ENCODE data around the gene P2RX7.
"Not testable (repeated sequence)": the region's sequence is repeated elsewhere in the genome, so short reads cannot be mapped to it uniquely, and the experiment has no call there.

P2RX7 gene

GRCh38 chr12:121218588-121219352 is 86.1 kb downstream of the P2RX7 start:
- no peak for DNase-seq (ENCODE audit: low read depth)
- H3K4me3 ChIP-seq (ENCODE audit: low read depth, low read length): no peak overlapping the region

- H3K4me3 ChIP-seq (ENCODE audit: low read depth, low read length): no peak overlapping the region
- no peak for DNase-seq (ENCODE audit: low read depth)
Observed at GRCh38 chr12:121219353-121219986, 86.8 kb downstream of the P2RX7 start.

- no peak for DNase-seq (ENCODE audit: low read depth)
- H3K4me3 ChIP-seq (ENCODE audit: low read depth, low read length): no peak overlapping the region
Observed at GRCh38 chr12:121222847-121223246, 90.2 kb downstream of the P2RX7 start.

DNA sequence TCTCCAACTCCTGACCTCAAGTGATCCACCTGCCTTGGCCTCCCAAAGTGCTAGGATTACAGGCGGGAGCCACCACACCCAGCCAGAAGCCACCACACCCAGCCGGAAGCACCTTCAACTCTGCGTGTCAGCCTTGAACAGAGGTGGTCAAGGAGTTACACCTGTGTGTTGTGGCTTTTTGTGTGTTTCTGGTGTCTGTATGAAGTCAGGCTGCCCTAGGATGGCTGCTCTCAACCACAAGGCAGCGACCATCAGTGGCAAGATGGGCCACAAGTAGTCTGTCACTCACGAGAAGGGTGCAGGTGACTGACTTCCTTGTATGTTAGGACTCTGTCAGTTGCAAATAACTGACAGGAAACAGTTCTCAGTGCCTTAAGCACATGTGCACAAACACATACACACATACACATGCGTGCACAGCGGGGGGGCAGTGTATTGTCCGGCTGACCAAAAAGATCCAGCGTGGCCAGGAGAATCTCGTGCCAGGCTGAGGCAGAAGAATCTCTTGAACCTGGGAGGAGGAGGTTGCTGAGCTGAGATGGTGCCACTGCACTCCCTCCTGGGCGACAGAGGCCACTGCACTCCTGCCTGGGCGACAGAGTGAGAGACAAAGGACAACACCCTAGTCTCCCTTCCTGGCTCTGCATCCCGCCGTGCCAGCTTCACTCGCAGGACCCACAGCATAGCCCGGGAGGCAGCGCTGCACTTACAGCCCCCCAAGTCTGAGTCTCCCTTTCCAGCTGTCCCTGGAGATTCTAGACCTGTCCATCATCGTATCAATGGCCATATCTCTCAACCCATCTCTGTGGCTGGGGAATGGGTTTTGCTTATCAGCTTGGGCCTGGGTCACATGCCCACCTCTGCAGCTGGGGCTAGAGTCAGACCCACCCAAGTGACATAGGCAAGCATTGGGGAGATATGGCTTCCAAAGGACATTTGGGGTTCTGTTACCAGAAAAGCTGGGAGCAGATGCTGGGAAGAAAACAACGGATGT is 90.9 kb downstream of the P2RX7 start:
- H3K4me3 ChIP-seq (ENCODE audit: low read depth, low read length): no peak overlapping the region
- DNase-seq (ENCODE audit: low read depth): no peak

DNA sequence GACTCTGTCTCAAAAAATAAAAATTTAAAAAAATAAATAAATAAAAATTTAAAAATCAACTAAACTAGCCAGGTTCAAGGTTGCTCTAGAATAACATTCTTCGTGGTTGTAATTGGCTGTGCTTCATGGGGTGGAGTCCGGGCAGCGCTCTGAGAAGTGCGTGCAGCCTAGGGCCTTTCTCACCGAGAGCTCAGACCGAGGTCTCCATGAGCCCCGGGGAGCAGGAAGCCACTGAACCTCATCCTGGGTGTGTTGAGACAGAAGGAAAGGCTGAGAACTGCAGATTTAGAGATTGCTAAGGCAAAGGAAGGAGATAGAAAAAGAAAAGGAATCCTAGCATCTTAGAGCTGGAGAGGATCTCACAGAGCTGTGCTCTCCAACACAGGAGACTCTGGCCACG is 91.9 kb downstream of the P2RX7 start:
- H3K4me3 ChIP-seq (ENCODE audit: low read depth, low read length): no peak overlapping the region
- no peak for DNase-seq (ENCODE audit: low read depth)

GRCh38 chr12:121226399-121226798 is 93.7 kb downstream of the P2RX7 start:
- no peak overlapping the region for H3K4me3 ChIP-seq (ENCODE audit: low read depth, low read length)
- no peak for DNase-seq (ENCODE audit: low read depth)

GRCh38 chr12:121226871-121227270 is 94.2 kb downstream of the P2RX7 start:
- DNase-seq (ENCODE audit: low read depth); H3K4me3 ChIP-seq (ENCODE audit: low read depth, low read length): not testable (repeated sequence)

DNA sequence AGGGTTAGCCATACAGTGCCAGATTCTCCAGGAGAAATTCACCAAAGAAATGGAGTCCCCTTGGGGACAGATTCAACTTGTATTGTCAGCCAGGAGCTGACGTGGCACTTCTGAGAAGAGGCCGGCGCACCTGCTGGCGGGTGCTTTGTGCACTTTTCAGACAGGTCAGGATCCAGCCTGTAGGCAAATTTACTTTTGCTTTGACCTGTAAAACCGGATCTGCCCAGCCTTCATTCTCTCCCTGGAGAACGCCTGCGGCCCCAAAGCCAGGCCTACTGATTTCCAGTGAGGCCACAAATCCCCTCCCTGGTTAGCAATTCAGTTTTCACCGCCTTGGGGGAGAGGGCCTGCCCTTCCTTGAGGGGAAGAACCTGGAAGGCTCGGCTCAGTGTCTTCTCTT is 94.6 kb downstream of the P2RX7 start:
- DNase-seq (ENCODE audit: low read depth): no peak
- H3K4me3 ChIP-seq (ENCODE audit: low read depth, low read length): no peak overlapping the region

DNA sequence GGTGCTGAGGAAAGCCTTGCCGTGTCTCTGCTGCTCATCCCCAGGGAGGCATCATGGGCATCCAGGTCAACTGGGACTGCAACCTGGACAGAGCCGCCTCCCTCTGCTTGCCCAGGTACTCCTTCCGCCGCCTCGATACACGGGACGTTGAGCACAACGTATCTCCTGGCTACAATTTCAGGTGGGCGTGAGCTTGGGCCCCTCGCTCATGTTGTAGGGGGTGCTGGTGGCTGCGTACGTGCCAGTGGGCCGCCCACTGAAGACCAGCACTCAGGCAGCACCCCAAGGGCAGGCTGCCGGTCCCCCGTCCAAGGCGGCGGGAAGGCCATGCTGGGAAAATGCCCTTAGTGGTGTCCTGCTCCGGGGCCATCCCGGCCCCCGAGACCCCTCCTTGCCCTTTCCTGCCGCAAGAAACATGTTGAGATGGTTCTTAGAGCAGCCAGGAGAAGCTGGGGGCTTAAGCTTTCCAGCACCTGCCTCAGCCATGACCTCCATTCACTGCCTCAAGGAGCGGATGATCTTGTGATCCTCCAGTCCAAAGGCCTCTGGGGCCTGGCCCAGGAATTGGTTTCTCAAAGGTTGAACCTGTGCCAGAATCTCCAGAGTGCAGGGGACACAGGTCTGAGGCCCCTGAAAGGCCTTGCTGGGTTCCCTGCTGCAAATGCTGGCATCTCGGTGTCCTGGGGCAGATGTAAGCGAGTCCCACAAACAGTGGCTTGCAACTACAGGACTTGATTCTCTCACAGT is 96.4 kb downstream of the P2RX7 start:
- no peak for DNase-seq (ENCODE audit: low read depth)
- H3K4me3 ChIP-seq (ENCODE audit: low read depth, low read length): no peak overlapping the region

GRCh38 chr12:121229826-121230537 is 97.3 kb downstream of the P2RX7 start:
- DNase-seq (ENCODE audit: low read depth): peak; percentile 20
- not testable (repeated sequence) for H3K4me3 ChIP-seq (ENCODE audit: low read depth, low read length)

GRCh38 chr12:121230538-121230907 is 97.8 kb downstream of the P2RX7 start:
- no peak overlapping the region for H3K4me3 ChIP-seq (ENCODE audit: low read depth, low read length)
- no peak for DNase-seq (ENCODE audit: low read depth)

- no peak for DNase-seq (ENCODE audit: low read depth)
- H3K4me3 ChIP-seq (ENCODE audit: low read depth, low read length): no peak overlapping the region
Observed at GRCh38 chr12:121232163-121232562, 99.5 kb downstream of the P2RX7 start.

DNA sequence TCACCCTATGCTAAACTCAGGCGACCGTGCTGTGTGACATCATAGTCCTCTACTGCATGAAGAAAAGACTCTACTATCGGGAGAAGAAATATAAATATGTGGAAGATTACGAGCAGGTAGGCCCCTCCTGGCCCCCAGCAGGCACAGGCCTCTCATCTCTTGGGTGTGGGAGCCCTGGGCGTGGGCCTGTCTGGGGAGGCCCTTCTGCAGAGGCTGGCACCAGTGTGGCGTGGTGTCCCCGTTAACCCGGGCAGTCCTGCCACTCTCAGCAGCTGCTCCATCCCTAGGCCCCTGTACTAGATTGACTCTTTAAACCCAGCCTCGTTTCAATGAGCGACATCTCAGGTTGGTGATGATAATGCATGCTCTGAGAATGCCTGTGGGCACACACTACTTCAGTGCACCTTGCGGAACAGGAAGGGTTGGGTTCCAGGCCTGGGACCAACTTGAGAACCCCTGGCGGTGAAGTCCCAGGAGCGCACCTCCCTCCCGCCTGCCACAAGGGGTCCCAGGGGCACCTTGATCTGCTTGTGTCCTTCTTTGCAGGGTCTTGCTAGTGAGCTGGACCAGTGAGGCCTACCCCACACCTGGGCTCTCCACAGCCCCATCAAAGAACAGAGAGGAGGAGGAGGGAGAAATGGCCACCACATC is 100.4 kb downstream of the P2RX7 start:
- H3K4me3 ChIP-seq (ENCODE audit: low read depth, low read length): no peak overlapping the region
- DNase-seq (ENCODE audit: low read depth): no peak

GRCh38 chr12:121233628-121234020 is 100.9 kb downstream of the P2RX7 start:
- DNase-seq (ENCODE audit: low read depth): no peak

GRCh38 chr12:121236776-121237175 is 104.1 kb downstream of the P2RX7 start:
- no peak overlapping the region for H3K4me3 ChIP-seq (ENCODE audit: low read depth, low read length)
- DNase-seq (ENCODE audit: low read depth): no peak

More at GRCh38 chr12:121233628-121234020, 100.9 kb downstream of the P2RX7 start:
- H3K4me3 ChIP-seq (ENCODE audit: low read depth, low read length): no peak overlapping the region

GRCh38 chr12:121237415-121237814 is 104.7 kb downstream of the P2RX7 start:
- no peak overlapping the region for H3K4me3 ChIP-seq (ENCODE audit: low read depth, low read length)
- DNase-seq (ENCODE audit: low read depth): no peak

All from skeletal muscle cell (primary cell).